NCI-H82 (cell line): ENCODE data around the gene PLA2R1.
"Not testable (repeated sequence)": the region's sequence is repeated elsewhere in the genome, so short reads cannot be mapped to it uniquely, and the experiment has no call there.

ENCODE experiments used
- DNase-seq: peaks from one replicate; lab custom pipeline; 2025; lab: John Stamatoyannopoulos, UW

The PLA2R1 gene

GRCh38 chr2:160063879-160064612 lies 1.6 kb upstream of the PLA2R1 start:
- DNase-seq: no peak

- no peak for DNase-seq
These were observed 856 bp upstream of the PLA2R1 start for GRCh38 chr2:160063271-160063670.

GRCh38 chr2:160061944-160062291 lies 497 bp downstream of the PLA2R1 start:
- DNase-seq: no peak

GRCh38 chr2:160061533-160061932 lies 882 bp downstream of the PLA2R1 start:
- no peak for DNase-seq

GRCh38 chr2:160060297-160060696 lies 2.1 kb downstream of the PLA2R1 start:
- no peak for DNase-seq

- no peak for DNase-seq
These were observed 5.1 kb downstream of the PLA2R1 start for GRCh38 chr2:160057356-160057755.

- DNase-seq: no peak
These were observed 6.7 kb downstream of the PLA2R1 start for GRCh38 chr2:160055726-160056108.

- no peak for DNase-seq
These were observed 7.3 kb downstream of the PLA2R1 start for GRCh38 chr2:160054984-160055725.

- DNase-seq: no peak
These were observed 8.5 kb downstream of the PLA2R1 start for GRCh38 chr2:160053946-160054345.

GRCh38 chr2:160052531-160052930 lies 9.9 kb downstream of the PLA2R1 start:
- DNase-seq: no peak

GRCh38 chr2:160051371-160051800 lies 11.0 kb downstream of the PLA2R1 start:
- no peak for DNase-seq

GRCh38 chr2:160050147-160050546 lies 12.3 kb downstream of the PLA2R1 start:
- no peak for DNase-seq

- DNase-seq: no peak
These were observed 16.7 kb downstream of the PLA2R1 start for GRCh38 chr2:160045703-160046210.

GRCh38 chr2:160044728-160045127 lies 17.7 kb downstream of the PLA2R1 start:
- no peak for DNase-seq

- DNase-seq: no peak
These were observed 19.1 kb downstream of the PLA2R1 start for GRCh38 chr2:160043265-160043664.

- DNase-seq: no peak
These were observed 20.4 kb downstream of the PLA2R1 start for GRCh38 chr2:160042054-160042453.

- DNase-seq: no peak
These were observed 21.3 kb downstream of the PLA2R1 start for GRCh38 chr2:160041091-160041490.

- DNase-seq: no peak
These were observed 23.1 kb downstream of the PLA2R1 start for GRCh38 chr2:160039166-160039903.

- not testable (repeated sequence) for DNase-seq
These were observed 23.8 kb downstream of the PLA2R1 start for GRCh38 chr2:160038662-160039061.

GRCh38 chr2:160036736-160037135 lies 25.7 kb downstream of the PLA2R1 start:
- DNase-seq: no peak

- DNase-seq: no peak
These were observed 27.3 kb downstream of the PLA2R1 start for GRCh38 chr2:160035125-160035524.

GRCh38 chr2:160034396-160034795 lies 28.0 kb downstream of the PLA2R1 start:
- DNase-seq: no peak
